ENCODE results near the gene LITAF. TPM values are rescaled to one million over a fixed set of nuclear protein-coding genes. Genes with fewer than 3 reads are reported as not detected.
"Not testable (repeated sequence)": the region's sequence is repeated elsewhere in the genome, so short reads cannot be mapped to it uniquely, and the experiment has no call there.

LITAF gene
- total RNA-seq, 8 experiments from 2014 or later: 11.0 to 73.6 (median 27.5) TPM

DNA sequence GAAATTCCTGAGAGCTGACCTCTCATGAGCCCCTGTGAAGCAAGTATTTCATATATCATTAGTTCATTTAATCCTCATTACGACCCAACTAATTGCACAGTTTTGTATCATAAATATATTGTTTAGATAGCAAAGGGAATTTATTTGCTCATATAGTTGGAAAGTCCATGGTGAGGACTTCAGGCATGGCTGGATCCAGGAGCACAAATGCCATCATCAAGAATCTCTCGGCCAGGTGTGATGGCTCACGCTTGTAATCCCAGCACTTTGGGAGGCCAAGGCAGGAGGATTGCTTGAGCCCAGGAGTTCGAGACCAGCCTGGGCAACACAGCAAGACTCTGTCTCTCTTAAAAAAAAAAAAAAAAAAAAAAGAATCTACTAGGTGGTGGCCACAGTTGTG, 17.6 kb upstream of the LITAF start:
- in situ Hi-C loops (cut with MboI; ENCODE audit: low pct_unique_long_range_greater_than_20kb in 2 of 9, low sequenced_read_pairs in 9 of 9, unreplicated experiment in 9 of 9); H3K27ac ChIP-seq; ATAC-seq (replicated peaks in 6 of 8); H3K4me3 ChIP-seq; H3K4me1 ChIP-seq (replicated peaks in 1 of 2): not testable (repeated sequence)
- whole genome bisulfite sequencing, 10 experiments: 82 to 100% (median 100%) methylated on average over 1 to 4 of the region's 4 CpGs; no CpG with 5 or more reads in 3 of the 10 experiments

- ATAC-seq (replicated peaks in 6 of 8): peak in 6 of 8 experiments; percentile 16 to 44 (median 30)
- H3K27ac ChIP-seq: peak overlapping the region in 1 of 2 donors; percentile 15
- no peak overlapping the region for H3K4me3 ChIP-seq
- in situ Hi-C loops (cut with MboI; ENCODE audit: low pct_unique_long_range_greater_than_20kb in 2 of 9, low sequenced_read_pairs in 9 of 9, unreplicated experiment in 9 of 9): no loop called here
- H3K4me1 ChIP-seq (replicated peaks in 1 of 2): peaks cover 4 to 7% of the 10 kb centered on the region in 2 donors
- 0 to 33% (median 21%) methylated on average over 2 to 10 of the region's 12 CpGs; no CpG with 5 or more reads in 1 of the 10 experiments for WGBS, 10 experiments
These were observed 16.6 kb upstream of the LITAF start for GRCh38 chr16:11603331-11603750.

GRCh38 chr16:11602321-11602720, 15.6 kb upstream of the LITAF start:
- Histone ChIP-seq H3K4me3 (no peak overlapping the region), H3K27ac (no peak overlapping the region), H3K4me1 (replicated peaks in 1 of 2) (peaks cover 4 to 14% of the 10 kb centered on the region in 2 donors)
- ATAC-seq (replicated peaks in 6 of 8): no peak
- 50 to 100% (median 70%) methylated on average over 2 to 7 of the region's 7 CpGs; no CpG with 5 or more reads in 3 of the 10 experiments for WGBS, 10 experiments
- in situ Hi-C loops (cut with MboI; ENCODE audit: low pct_unique_long_range_greater_than_20kb in 2 of 9, low sequenced_read_pairs in 9 of 9, unreplicated experiment in 9 of 9): no loop called here

- in situ Hi-C loops (cut with MboI; ENCODE audit: low pct_unique_long_range_greater_than_20kb in 2 of 9, low sequenced_read_pairs in 9 of 9, unreplicated experiment in 9 of 9): no loop called here
- no peak for ATAC-seq (replicated peaks in 6 of 8)
- Histone ChIP-seq H3K4me1 (replicated peaks in 1 of 2) (peaks cover 4 to 14% of the 10 kb centered on the region in 2 donors), H3K4me3 (no peak overlapping the region), H3K27ac (no peak overlapping the region)
- 80 to 100% (median 93%) methylated on average over 1 to 8 of the region's 8 CpGs; no CpG with 5 or more reads in 5 of the 10 experiments for WGBS, 10 experiments
These were observed 15.2 kb upstream of the LITAF start for GRCh38 chr16:11601911-11602310.

DNA sequence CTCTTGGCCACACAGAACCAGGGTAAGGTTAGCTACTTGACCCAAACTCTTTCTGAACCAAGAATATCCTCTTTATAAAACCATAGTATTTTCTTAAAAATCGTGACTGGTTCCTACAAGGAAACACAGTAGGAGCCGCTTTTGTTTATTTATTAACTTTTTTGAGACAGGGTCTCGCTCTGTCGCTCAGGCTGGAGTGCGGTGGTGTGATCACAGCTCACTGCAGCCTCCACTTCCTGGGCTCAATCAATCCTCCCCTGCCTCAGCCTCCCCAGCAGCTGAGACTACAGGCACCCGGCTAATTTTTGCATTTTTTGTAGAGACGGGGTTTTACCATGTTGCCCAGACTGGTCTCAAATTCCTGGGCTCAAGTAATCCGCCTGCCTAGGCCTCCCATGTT, 14.7 kb upstream of the LITAF start:
- Histone ChIP-seq H3K4me1 (replicated peaks in 1 of 2) (peaks cover 4 to 14% of the 10 kb centered on the region in 2 donors), H3K27ac (no peak overlapping the region), H3K4me3 (no peak overlapping the region)
- WGBS, 10 experiments: 67 to 100% (median 85%) methylated on average over 1 to 5 of the region's 8 CpGs; no CpG with 5 or more reads in 1 of the 10 experiments
- in situ Hi-C loops (cut with MboI; ENCODE audit: low pct_unique_long_range_greater_than_20kb in 2 of 9, low sequenced_read_pairs in 9 of 9, unreplicated experiment in 9 of 9): no loop called here
- ATAC-seq (replicated peaks in 6 of 8): no peak

DNA sequence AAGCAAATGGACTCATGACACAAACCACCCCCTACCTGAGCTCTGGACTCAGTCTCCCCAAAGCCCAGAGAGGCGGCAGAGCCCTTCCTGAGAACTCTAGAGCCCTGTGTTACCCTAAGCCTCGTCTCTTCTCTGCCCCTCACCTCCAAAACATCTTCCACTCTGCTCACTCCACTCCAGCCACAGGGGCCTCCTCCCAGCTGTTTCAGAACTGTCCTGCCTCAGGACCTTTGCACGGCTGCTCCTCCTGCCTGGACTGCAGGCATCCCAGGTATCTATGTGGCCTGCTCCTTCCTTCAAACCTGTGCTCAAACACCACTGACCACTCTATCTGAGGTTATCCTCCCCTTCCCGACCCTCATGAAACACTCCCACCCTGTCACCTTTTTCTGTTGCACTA, 12.9 kb upstream of the LITAF start:
- Histone ChIP-seq H3K27ac (no peak overlapping the region), H3K4me3 (no peak overlapping the region), H3K4me1 (replicated peaks in 1 of 2) (peaks cover 4 to 19% of the 10 kb centered on the region in 2 donors)
- WGBS, 10 experiments: 0 to 100% (median 88%) methylated on average over 1 to 4 of the region's 4 CpGs; no CpG with 5 or more reads in 2 of the 10 experiments
- no peak for ATAC-seq (replicated peaks in 6 of 8)
- in situ Hi-C loops (cut with MboI; ENCODE audit: low pct_unique_long_range_greater_than_20kb in 2 of 9, low sequenced_read_pairs in 9 of 9, unreplicated experiment in 9 of 9): no loop called here

- no peak overlapping the region for H3K27ac ChIP-seq
- in situ Hi-C loops (cut with MboI; ENCODE audit: low pct_unique_long_range_greater_than_20kb in 2 of 9, low sequenced_read_pairs in 9 of 9, unreplicated experiment in 9 of 9): no loop called here
- peaks cover 0 to 12% of the 10 kb centered on the region in 2 donors for H3K4me1 ChIP-seq (replicated peaks in 1 of 2)
- 50 to 70% (median 60%) methylated on average over 2 to 8 of the region's 14 CpGs; no CpG with 5 or more reads in 5 of the 10 experiments for WGBS, 10 experiments
- no peak overlapping the region for H3K4me3 ChIP-seq
- ATAC-seq (replicated peaks in 6 of 8): peak in 7 of 8 experiments; percentile 74 to 91 (median 80)
These were observed 10.7 kb upstream of the LITAF start for GRCh38 chr16:11597235-11598095.

- Histone ChIP-seq H3K4me3 (no peak overlapping the region), H3K4me1 (replicated peaks in 1 of 2) (peaks cover 0 to 12% of the 10 kb centered on the region in 2 donors), H3K27ac (no peak overlapping the region)
- in situ Hi-C loops (cut with MboI; ENCODE audit: low pct_unique_long_range_greater_than_20kb in 2 of 9, low sequenced_read_pairs in 9 of 9, unreplicated experiment in 9 of 9): no loop called here
- no peak for ATAC-seq (replicated peaks in 6 of 8)
- 10 to 100% (median 82%) methylated on average over 1 to 3 of the region's 4 CpGs; no CpG with 5 or more reads in 4 of the 10 experiments for WGBS, 10 experiments
These were observed 10.0 kb upstream of the LITAF start for GRCh38 chr16:11596572-11597226.

- in situ Hi-C loops (cut with MboI; ENCODE audit: low pct_unique_long_range_greater_than_20kb in 2 of 9, low sequenced_read_pairs in 9 of 9, unreplicated experiment in 9 of 9): no loop called here
- WGBS, 10 experiments: 32 to 100% (median 72%) methylated on average over 1 to 3 of the region's 3 CpGs; no CpG with 5 or more reads in 2 of the 10 experiments
- no peak overlapping the region for H3K27ac ChIP-seq
- no peak overlapping the region for H3K4me3 ChIP-seq
- peaks cover 0 to 12% of the 10 kb centered on the region in 2 donors for H3K4me1 ChIP-seq (replicated peaks in 1 of 2)
- ATAC-seq (replicated peaks in 6 of 8): no peak
These were observed 6.9 kb upstream of the LITAF start for GRCh38 chr16:11593581-11593980.

DNA sequence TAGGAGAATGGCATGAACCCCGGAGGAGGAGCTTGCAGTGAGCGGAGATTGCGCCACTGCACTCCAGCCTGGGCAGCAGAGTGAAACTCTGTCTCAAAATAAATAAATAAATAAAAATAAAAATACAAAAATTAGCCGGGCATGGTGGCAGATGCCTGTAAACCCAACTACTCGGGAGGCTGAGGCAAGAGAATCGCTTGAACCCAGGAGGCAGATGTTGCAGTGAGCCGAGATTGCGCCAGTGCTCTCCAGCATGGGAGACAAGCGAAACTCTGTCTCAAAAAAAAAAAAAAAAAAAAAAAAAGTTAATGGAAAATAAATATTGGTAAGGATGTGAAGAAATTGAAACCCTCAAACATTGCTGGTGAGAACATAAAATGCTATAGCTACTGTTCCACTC, 6.4 kb upstream of the LITAF start:
- 47 to 94% (median 81%) methylated on average over 2 to 8 of the region's 9 CpGs; no CpG with 5 or more reads in 1 of the 10 experiments for WGBS, 10 experiments
- ATAC-seq (replicated peaks in 6 of 8); H3K4me3 ChIP-seq; H3K27ac ChIP-seq; in situ Hi-C loops (cut with MboI; ENCODE audit: low pct_unique_long_range_greater_than_20kb in 2 of 9, low sequenced_read_pairs in 9 of 9, unreplicated experiment in 9 of 9): not testable (repeated sequence)
- H3K4me1 ChIP-seq (replicated peaks in 1 of 2): peaks cover 0 to 12% of the 10 kb centered on the region in 2 donors

DNA sequence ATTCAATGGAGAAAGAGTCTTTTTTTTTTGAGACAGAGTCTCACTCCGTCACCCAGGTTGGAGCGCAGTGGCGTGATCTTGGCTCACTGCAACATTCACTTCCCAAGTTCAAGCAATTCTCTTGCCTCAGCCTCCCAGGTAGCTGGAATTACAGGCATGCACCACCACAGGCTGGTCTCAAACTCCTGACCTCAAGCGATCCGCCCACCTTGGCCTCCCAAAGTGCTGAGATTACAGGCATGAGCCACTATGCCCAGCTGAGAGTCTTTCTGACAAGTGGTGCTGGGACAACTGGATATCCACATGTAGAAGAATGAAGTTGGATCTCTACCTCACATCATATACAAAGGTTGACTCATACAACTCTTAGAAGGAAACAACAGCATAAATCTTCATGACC, 4.9 kb upstream of the LITAF start:
- not testable (repeated sequence) for ATAC-seq (replicated peaks in 6 of 8)

GRCh38 chr16:11589198-11589550, 2.5 kb upstream of the LITAF start:
- WGBS, 10 experiments: 86 to 100% (median 100%) methylated on average over 1 of the region's 1 CpG; no CpG with 5 or more reads in 4 of the 10 experiments
- Histone ChIP-seq H3K4me3 (no peak overlapping the region), H3K4me1 (replicated peaks in 1 of 2) (peaks cover 10 to 11% of the 10 kb centered on the region in 2 donors), H3K27ac (no peak overlapping the region)
- ATAC-seq (replicated peaks in 6 of 8): no peak
- in situ Hi-C loops (cut with MboI; ENCODE audit: low pct_unique_long_range_greater_than_20kb in 2 of 9, low sequenced_read_pairs in 9 of 9, unreplicated experiment in 9 of 9): no loop called here

More for the DNA sequence above, 4.9 kb upstream of the LITAF start:
- H3K4me3 ChIP-seq; in situ Hi-C loops (cut with MboI; ENCODE audit: low pct_unique_long_range_greater_than_20kb in 2 of 9, low sequenced_read_pairs in 9 of 9, unreplicated experiment in 9 of 9); H3K27ac ChIP-seq; H3K4me1 ChIP-seq (replicated peaks in 1 of 2): not testable (repeated sequence)
- WGBS, 10 experiments: 54 to 100% (median 88%) methylated on average over 1 to 5 of the region's 5 CpGs; no CpG with 5 or more reads in 2 of the 10 experiments
